KOPT-K1 (cell line): ENCODE data around the gene ENG.
"Not testable (repeated sequence)": the region's sequence is repeated elsewhere in the genome, so short reads cannot be mapped to it uniquely, and the experiment has no call there.

ENCODE experiments used
- H3K27ac ChIP-seq: fragments of 200-600 bp; sonication (generic); 2 replicates; pipeline ENCODE4 v1.5.1; 2016; ENCODE audit warnings: antibody characterized with exemption, mild to moderate bottlenecking, low read depth, low read length; ENCODE audit not compliant: poor library complexity, severe bottlenecking
- H3K36me3 ChIP-seq: fragments of 200-600 bp; sonication (generic); 2 replicates; pipeline ENCODE4 v1.5.1; 2017; ENCODE audit warnings: antibody characterized with exemption, mild to moderate bottlenecking, low read length, moderate library complexity; ENCODE audit not compliant: insufficient read depth
- H3K9me3 ChIP-seq: fragments of 200-600 bp; sonication (generic); 2 replicates; pipeline ENCODE4 v1.5.1; 2017; ENCODE audit warnings: antibody characterized with exemption, low read length, mild to moderate bottlenecking; ENCODE audit not compliant: insufficient read depth, poor library complexity, severe bottlenecking

The ENG gene

GRCh38 chr9:127873223-127873691, 18.8 kb upstream of the ENG start:
- Histone ChIP-seq H3K36me3 (no peaks in the 10 kb centered on the region), H3K9me3 (no peaks in the 10 kb centered on the region), H3K27ac (no peak overlapping the region)

GRCh38 chr9:127872369-127873222, 18.1 kb upstream of the ENG start:
- Histone ChIP-seq H3K9me3 (no peaks in the 10 kb centered on the region), H3K36me3 (no peaks in the 10 kb centered on the region), H3K27ac (no peak overlapping the region)

- Histone ChIP-seq H3K27ac (no peak overlapping the region), H3K9me3 (no peaks in the 10 kb centered on the region), H3K36me3 (no peaks in the 10 kb centered on the region)
Measured at GRCh38 chr9:127871531-127871930, 17.1 kb upstream of the ENG start.

GRCh38 chr9:127870887-127871286, 16.4 kb upstream of the ENG start:
- Histone ChIP-seq H3K9me3 (no peaks in the 10 kb centered on the region), H3K27ac (no peak overlapping the region), H3K36me3 (no peaks in the 10 kb centered on the region)

GRCh38 chr9:127870153-127870491, 15.7 kb upstream of the ENG start:
- H3K36me3 ChIP-seq, H3K27ac ChIP-seq: not testable (repeated sequence)

GRCh38 chr9:127869310-127870152, 15.1 kb upstream of the ENG start:
- no peaks in the 10 kb centered on the region for H3K36me3 ChIP-seq
- H3K9me3 ChIP-seq: no peaks in the 10 kb centered on the region
- H3K27ac ChIP-seq: no peak overlapping the region

More at GRCh38 chr9:127870153-127870491, 15.7 kb upstream of the ENG start:
- H3K9me3 ChIP-seq: not testable (repeated sequence)

GRCh38 chr9:127868278-127868902, 13.9 kb upstream of the ENG start:
- no peak overlapping the region for H3K27ac ChIP-seq
- H3K36me3 ChIP-seq: no peaks in the 10 kb centered on the region
- H3K9me3 ChIP-seq: no peaks in the 10 kb centered on the region

GRCh38 chr9:127867356-127868277, 13.2 kb upstream of the ENG start:
- Histone ChIP-seq H3K36me3 (no peaks in the 10 kb centered on the region), H3K9me3 (no peaks in the 10 kb centered on the region), H3K27ac (no peak overlapping the region)

GRCh38 chr9:127866535-127866934, 12.1 kb upstream of the ENG start:
- no peaks in the 10 kb centered on the region for H3K36me3 ChIP-seq
- no peaks in the 10 kb centered on the region for H3K9me3 ChIP-seq
- H3K27ac ChIP-seq: no peak overlapping the region

- no peaks in the 10 kb centered on the region for H3K36me3 ChIP-seq
- no peaks in the 10 kb centered on the region for H3K9me3 ChIP-seq
- H3K27ac ChIP-seq: peak overlapping the region; percentile 89
Measured at GRCh38 chr9:127865645-127866464, 11.4 kb upstream of the ENG start.

- Histone ChIP-seq H3K27ac (peak overlapping the region; percentile 73), H3K36me3 (no peaks in the 10 kb centered on the region), H3K9me3 (no peaks in the 10 kb centered on the region)
Measured at GRCh38 chr9:127863191-127863621, 8.7 kb upstream of the ENG start.

- H3K36me3 ChIP-seq: no peaks in the 10 kb centered on the region
- no peaks in the 10 kb centered on the region for H3K9me3 ChIP-seq
- peak overlapping the region; percentile 73 for H3K27ac ChIP-seq
Measured at GRCh38 chr9:127862075-127863011, 7.9 kb upstream of the ENG start.

GRCh38 chr9:127860779-127861178, 6.3 kb upstream of the ENG start:
- Histone ChIP-seq H3K27ac (no peak overlapping the region), H3K9me3 (no peaks in the 10 kb centered on the region), H3K36me3 (no peaks in the 10 kb centered on the region)
